ENCODE results near the gene NME4.
"Not testable (repeated sequence)": the region's sequence is repeated elsewhere in the genome, so short reads cannot be mapped to it uniquely, and the experiment has no call there.

The NME4 gene

GRCh38 chr16:378113-378820 is 18.7 kb upstream of the NME4 start:
- not testable (repeated sequence) for DNase-seq

DNA sequence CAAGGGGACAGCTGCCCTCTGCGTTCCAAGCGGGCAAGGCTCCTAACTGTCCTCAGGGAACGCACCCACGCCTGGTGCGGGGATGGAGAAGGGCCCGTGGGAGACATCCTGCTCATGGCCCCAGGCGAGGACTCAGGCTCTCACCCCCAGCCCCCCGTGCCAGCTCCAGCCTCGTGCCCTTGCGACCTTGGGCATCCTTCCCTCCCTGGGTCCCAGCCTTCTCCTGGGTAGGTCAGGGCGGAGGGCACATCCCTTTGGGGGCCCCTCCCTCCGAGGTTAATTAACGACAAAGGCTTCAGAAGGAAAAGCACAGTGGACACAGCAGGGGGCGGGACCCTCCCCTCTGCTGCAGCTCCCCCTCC is 18.2 kb upstream of the NME4 start:
- no peak for DNase-seq

DNA sequence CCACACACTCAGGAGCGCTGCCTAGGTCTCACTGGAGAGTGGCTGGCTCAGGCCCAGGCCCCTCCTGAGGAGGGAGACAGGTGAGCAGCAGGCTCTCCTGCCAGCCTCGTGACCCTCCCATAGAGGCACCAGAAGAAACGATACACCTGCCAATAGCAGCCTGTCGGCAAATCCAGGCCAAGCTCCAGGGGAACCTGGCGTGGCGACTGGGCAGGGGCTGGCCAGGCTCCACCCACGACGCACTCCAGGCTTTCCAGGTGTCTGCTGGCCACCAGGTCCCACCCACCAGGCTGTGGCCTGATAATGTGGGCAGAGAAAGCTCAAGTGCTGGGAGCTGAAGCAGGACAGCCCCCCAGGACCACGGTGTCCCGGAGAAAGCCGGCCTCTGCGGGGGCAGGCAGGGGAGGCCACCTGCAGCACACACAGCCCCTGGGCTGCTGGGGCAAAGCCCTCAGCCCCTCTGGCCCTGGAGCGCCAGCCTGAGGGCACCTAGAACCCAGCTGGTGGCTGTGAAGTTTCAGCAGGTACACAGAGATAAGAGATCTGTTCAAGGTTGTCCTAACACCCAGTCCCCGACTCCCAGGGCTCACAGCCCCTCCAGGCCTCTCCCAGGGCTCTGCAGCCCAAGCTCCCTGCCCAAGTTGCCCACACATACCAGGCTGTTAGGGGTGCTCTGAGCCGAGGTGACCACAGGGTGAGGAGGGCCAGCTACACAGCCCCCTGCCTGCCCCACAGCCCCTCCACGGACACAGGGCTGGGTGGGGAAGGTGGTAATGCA is 17.6 kb upstream of the NME4 start:
- DNase-seq, result peak; percentile 28

- no peak for DNase-seq
These were observed 16.8 kb upstream of the NME4 start for GRCh38 chr16:379961-380761.

DNA sequence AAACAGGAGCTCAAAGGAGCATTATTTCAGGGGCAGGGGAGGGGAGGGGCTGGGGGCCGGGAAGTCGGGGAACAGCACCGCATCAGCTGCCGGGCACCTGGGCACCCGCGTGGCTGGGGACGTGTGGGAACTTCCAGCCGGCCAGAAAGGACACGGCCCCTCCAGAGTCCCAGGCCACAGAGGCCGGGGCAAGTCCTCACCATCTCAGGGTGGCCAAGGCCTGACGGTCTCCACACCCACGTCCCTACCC is 16.3 kb upstream of the NME4 start:
- DNase-seq, result no peak

- DNase-seq, result peak; percentile 29
These were observed 15.8 kb upstream of the NME4 start for GRCh38 chr16:381012-381788.

- peak; percentile 50 for DNase-seq
These were observed 14.9 kb upstream of the NME4 start, which contains the start of gene PGAP6 for GRCh38 chr16:381789-382717. Gene PGAP6 (minus strand): TSS chr16:381978. CDS start chr16:381821, 157 bp downstream.

- no peak for DNase-seq
These were observed 13.5 kb upstream of the NME4 start for GRCh38 chr16:383326-384051.

- no peak for DNase-seq
These were observed 10.3 kb upstream of the NME4 start for GRCh38 chr16:386641-387156.

DNA sequence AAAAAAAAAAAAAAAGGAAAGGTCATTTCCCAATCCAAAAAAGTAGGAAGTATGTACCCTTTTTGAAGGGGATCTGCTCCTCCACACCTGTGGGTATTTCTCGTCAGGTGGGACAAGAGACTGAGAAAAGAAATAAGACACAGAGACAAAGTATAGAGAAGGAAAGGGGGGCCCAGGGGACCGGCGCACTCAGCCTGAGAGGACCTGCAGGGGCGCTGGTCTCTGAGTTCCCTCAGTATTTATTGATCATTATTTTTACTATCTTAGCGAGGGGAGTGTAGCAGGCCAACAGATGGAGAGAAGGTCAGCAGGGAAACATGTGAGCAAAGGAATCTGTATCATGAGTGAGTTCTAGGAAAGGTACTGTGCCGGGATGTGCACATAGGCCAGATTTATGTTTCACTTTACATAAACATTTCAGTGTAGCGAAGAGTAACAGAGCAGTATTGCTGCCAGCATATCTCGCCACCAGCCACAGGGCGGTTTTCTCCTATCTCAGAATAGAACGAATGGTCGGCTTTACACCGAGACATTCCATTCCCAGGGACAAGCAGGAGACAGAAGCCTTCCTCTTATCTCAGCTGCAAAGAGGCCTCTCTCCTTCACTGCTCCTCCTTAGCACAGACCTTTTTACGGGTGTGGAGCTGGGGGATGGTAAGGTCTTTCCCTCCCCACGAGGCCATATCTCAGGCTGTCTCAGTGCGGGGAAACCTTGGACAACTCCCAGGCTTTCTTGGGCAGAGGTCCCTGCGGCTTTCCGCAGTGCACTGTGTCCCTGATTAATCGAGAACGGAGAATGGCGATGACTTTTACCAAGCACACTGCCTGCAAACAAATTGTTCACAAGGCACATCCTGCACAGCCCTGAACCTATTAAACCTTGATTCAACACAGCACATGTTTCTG is 9.0 kb upstream of the NME4 start:
- not testable (repeated sequence) for DNase-seq

GRCh38 chr16:389352-389751 is 7.6 kb upstream of the NME4 start:
- no peak for DNase-seq

GRCh38 chr16:391885-392335 is 5.1 kb upstream of the NME4 start:
- DNase-seq, result peak; percentile 31

- DNase-seq, result no peak
These were observed 4.5 kb upstream of the NME4 start for GRCh38 chr16:392450-393030.

GRCh38 chr16:396199-396598 is 800 bp upstream of the NME4 start:
- no peak for DNase-seq

- DNase-seq, result peak; percentile 39
These were observed 394 bp upstream of the NME4 start for GRCh38 chr16:396605-397004.

GRCh38 chr16:397736-398332 is 835 bp downstream of the NME4 start:
- DNase-seq, result peak; percentile 18

DNA sequence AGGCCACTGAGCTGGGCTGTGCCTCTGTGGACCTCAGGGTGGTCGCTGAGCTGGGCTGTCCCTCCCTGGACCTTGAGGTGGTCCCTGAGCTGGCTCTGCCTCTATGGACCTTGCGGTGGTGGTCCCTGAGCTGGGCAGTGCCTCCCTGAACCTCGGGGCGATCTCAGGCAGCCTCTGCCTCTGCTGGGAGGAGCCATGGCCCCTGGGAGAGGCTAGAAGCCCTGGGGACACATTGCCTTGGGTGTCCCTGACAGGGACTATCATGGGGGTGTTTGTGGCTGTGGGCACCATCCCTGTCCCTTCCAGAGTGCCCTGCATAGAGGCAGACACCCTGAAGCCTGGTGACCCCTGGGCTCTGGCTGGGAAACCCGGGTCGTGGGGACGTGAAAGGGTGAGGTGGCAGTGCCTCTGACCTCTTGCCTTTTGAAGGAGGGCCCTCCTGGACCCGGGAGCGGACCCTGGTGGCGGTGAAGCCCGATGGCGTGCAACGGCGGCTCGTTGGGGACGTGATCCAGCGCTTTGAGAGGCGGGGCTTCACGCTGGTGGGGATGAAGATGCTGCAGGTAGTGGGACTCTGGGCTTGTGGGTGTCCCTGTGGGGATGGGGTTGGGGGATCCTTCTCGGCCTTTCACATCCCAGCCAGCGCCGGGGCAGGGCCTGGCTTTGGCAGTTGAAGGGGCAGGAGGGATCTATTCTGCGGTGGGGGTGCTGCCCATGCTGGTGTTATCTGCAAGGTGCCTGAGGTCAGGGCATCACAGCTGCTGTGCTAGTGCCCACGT is 1.8 kb downstream of the NME4 start:
- no peak for DNase-seq

Measured in NCI-H1092 (cell line).